B cell (primary cell): Measurements from ENCODE around the gene LPO. TPM values are rescaled to one million over a fixed set of nuclear protein-coding genes. Genes with fewer than 3 reads are reported as not detected.

ENCODE experiments used
- ATAC-seq: fragments of 200-7000 bp; cut with Tn5 transposase; one replicate; pipeline ENCODE4 v1.10.0; 2021; ENCODE audit warnings: low read depth, mild to moderate bottlenecking, moderate number of reproducible peaks, moderate library complexity
- CTCF ChIA-PET: fragments of 350-600 bp; sonication (Branson Sonifier 250); formaldehyde crosslinking; loops from one replicate; lab custom pipeline; 2021; ENCODE audit warnings: antibody characterized with exemption, inconsistent platforms; lab: Charles Lee
- POLR2A ChIA-PET: fragments of 350-600 bp; sonication (Branson Sonifier 250); formaldehyde crosslinking; loops from one replicate; lab custom pipeline; 2021; ENCODE audit warnings: antibody characterized with exemption; lab: Charles Lee
- DNase-seq: peaks from one replicate; pipeline ENCODE4 v3.0.0; 2013
- H2AFZ ChIP-seq: 2 replicates; pipeline ENCODE4 v1.6.1; 2012; ENCODE audit warnings: mild to moderate bottlenecking, low read depth, low read length; ENCODE audit not compliant: insufficient read depth, poor library complexity, severe bottlenecking
- H3K27ac ChIP-seq, 2 donors: 1 replicate in 1 of 2; 2 replicates in 1 of 2; pipeline ENCODE4 v1.5.1; 2012 to 2013; ENCODE audit warnings: low read length in 2 of 2, mild to moderate bottlenecking in 2 of 2, moderate library complexity in 1 of 2
- H3K27me3 ChIP-seq, 4 experiments: fragments of 200-600 bp in 1 of 4; sonication (generic) in 1 of 4; replicated peaks in 1 of 4; 1 replicate in 2 of 4; 2 replicates in 2 of 4; pipeline versions ENCODE4 v1.6.1 to v1.7.0; 2013 to 2016; ENCODE audit warnings: low read length in 3 of 4, mild to moderate bottlenecking in 2 of 4, mixed read lengths in 1 of 4, moderate library complexity in 1 of 4; ENCODE audit not compliant: insufficient read depth in 4 of 4, control insufficient read depth in 3 of 4; ENCODE audit errors: control extremely low read depth in 1 of 4
- H3K36me3 ChIP-seq, 2 experiments: replicated peaks in 1 of 2; 1 replicate in 1 of 2; 2 replicates in 1 of 2; pipeline versions ENCODE4 v1.6.1 to v1.7.1; 2013; ENCODE audit warnings: low read length in 1 of 2; ENCODE audit not compliant: insufficient read depth in 2 of 2, control insufficient read depth in 1 of 2; ENCODE audit errors: control extremely low read depth in 1 of 2, extremely low read depth in 1 of 2
- H3K4me1 ChIP-seq, 2 donors: fragments of 200-600 bp in 1 of 2; sonication (generic) in 1 of 2; 1 replicate in 1 of 2; 2 replicates in 1 of 2; pipeline versions ENCODE4 v1.5.1 to v1.6.1; 2013 to 2017; ENCODE audit warnings: low read length in 2 of 2; ENCODE audit not compliant: control insufficient read depth in 2 of 2, insufficient read depth in 2 of 2
- H3K4me2 ChIP-seq: replicated peaks from 2 replicates; pipeline ENCODE3; 2012; ENCODE audit warnings: mild to moderate bottlenecking, low read depth, low read length; ENCODE audit not compliant: poor library complexity, severe bottlenecking
- H3K4me3 ChIP-seq, 5 experiments: fragments of 200-600 bp in 1 of 5; sonication (generic) in 1 of 5; 1 replicate in 3 of 5; 2 replicates in 2 of 5; pipeline versions ENCODE4 v1.5.1 to v1.7.0; 2011 to 2016; ENCODE audit warnings: low read length in 4 of 5, mild to moderate bottlenecking in 4 of 5, low read depth in 2 of 5, control low read depth in 1 of 5, moderate library complexity in 1 of 5; ENCODE audit not compliant: insufficient read depth in 1 of 5; ENCODE audit errors: control extremely low read depth in 1 of 5, extremely low read depth in 1 of 5
- H3K79me2 ChIP-seq: fragments of 200-600 bp; sonication (generic); one replicate; pipeline ENCODE4 v1.6.0; 2016; ENCODE audit warnings: low read length; ENCODE audit not compliant: control insufficient read depth, insufficient read depth
- H3K9ac ChIP-seq: fragments of 200-600 bp; sonication (generic); 2 replicates; pipeline ENCODE4 v1.6.1; 2017; ENCODE audit warnings: mild to moderate bottlenecking, low read length, moderate library complexity
- H3K9me3 ChIP-seq, 3 donors: one replicate each; pipeline versions ENCODE4 v1.6.1 to v1.7.1; 2013; ENCODE audit warnings: low read length in 2 of 3; ENCODE audit not compliant: control insufficient read depth in 2 of 3, insufficient read depth in 1 of 3; ENCODE audit errors: control extremely low read depth in 1 of 3
- H4K20me1 ChIP-seq: 2 replicates; pipeline ENCODE4 v1.6.0; 2012; ENCODE audit warnings: mild to moderate bottlenecking, low read length; ENCODE audit not compliant: insufficient read depth, control insufficient read depth, poor library complexity, severe bottlenecking
- H3K27ac Mint-ChIP-seq: one replicate; pipeline ENCODE4 v1.8.0; 2021; ENCODE audit warnings: mixed read lengths
- H3K27me3 Mint-ChIP-seq: one replicate; pipeline ENCODE4 v1.8.0; 2021; ENCODE audit warnings: mixed read lengths
- H3K4me1 Mint-ChIP-seq: one replicate; pipeline ENCODE4 v1.8.0; 2021; ENCODE audit warnings: mixed read lengths
- H3K4me3 Mint-ChIP-seq: one replicate; pipeline ENCODE4 v1.8.0; 2021; ENCODE audit warnings: mixed read lengths
- H3K9me3 Mint-ChIP-seq: one replicate; pipeline ENCODE4 v1.8.0; 2022; ENCODE audit warnings: mixed read lengths; ENCODE audit not compliant: insufficient read depth
- CTCF ChIP-seq: fragments of 200-600 bp; IDR thresholded peaks from one replicate; pipeline ENCODE4 v1.8.0; 2022; ENCODE audit warnings: antibody characterized with exemption, mild to moderate bottlenecking
- EZH2 ChIP-seq: IDR thresholded peaks from 2 replicates; pipeline ENCODE4 v1.6.1; 2012; ENCODE audit warnings: borderline replicate concordance, low read depth, mild to moderate bottlenecking, moderate library complexity, low read length; ENCODE audit not compliant: insufficient read depth, poor library complexity, severe bottlenecking
- WGBS: methylation state at CpG from one replicate; pipeline ENCODE4 v1.1.5; 2013; ENCODE audit warnings: missing lambda C conversion rate; ENCODE audit not compliant: insufficient coverage; 5-methylcytosine and 5-hydroxymethylcytosine counted together
- intact Hi-C: fragments of 100-400 bp; cut with micrococcal nuclease; formaldehyde crosslinking; loops from one replicate; pipeline ENCODE4 v1.10.0; 2022
- polyA plus RNA-seq: library from polyadenylated mRNA; depleted of rRNA; stranded (reverse); fragments of >200 nt; gene quantifications from 2 replicates; pipeline ENCODE4 v1.2.3, GENCODE V29; 2012
- total RNA-seq, 2 donors: library from RNA; stranded (reverse); fragments of 120-200 nt in 1 of 2; gene quantifications; 1 replicate in 1 of 2; 2 replicates in 1 of 2; pipeline versions ENCODE4 v1.2.3 to v1.2.4, GENCODE V29; 2013 to 2022

LPO gene
- total and polyA plus RNA-seq, 2 donors (not counting 1 experiment from before 2014, with no cell fraction given), result not detected

- no peak overlapping the region for H2AFZ ChIP-seq
- no peaks in the 10 kb centered on the region for H3K9me3 ChIP-seq
- CTCF ChIA-PET, result interaction anchor here (0.9 to 17.9 kb wide), 10 partner anchors 11 to 173 kb away, joined by 3 to 587 read pairs (median 68); partner anchors contain the start of genes HSF5, RNF43, SUPT4H1 and TSPOAP1
- peaks cover 11 to 12% of the 10 kb centered on the region in 2 donors for H3K4me1 ChIP-seq
- Mint-ChIP-seq H3K27me3 (no peaks in the 10 kb centered on the region), H3K4me1 (peaks cover 14% of the 10 kb centered on the region), H3K9me3 (no peaks in the 10 kb centered on the region), H3K27ac (no peak overlapping the region), H3K4me3 (no peak overlapping the region)
- POLR2A ChIA-PET, result interaction anchor here (5.5 kb wide), 1 partner anchor 12 kb away, joined by 44 read pairs; the partner anchor contains the start of gene TSPOAP1
- H4K20me1 ChIP-seq, result no peaks in the 10 kb centered on the region
- ATAC-seq, result no peak
- H3K36me3 ChIP-seq, result no peaks in the 10 kb centered on the region
- 96% methylated on average over 6 of the region's 6 CpGs for WGBS
- no peak for DNase-seq
- peaks cover 19% of the 10 kb centered on the region for H3K79me2 ChIP-seq
- H3K4me3 ChIP-seq, result no peak overlapping the region
- no peak overlapping the region for H3K4me2 ChIP-seq
- no peak overlapping the region for H3K27ac ChIP-seq
- H3K9ac ChIP-seq, result no peak overlapping the region
- TF ChIP-seq CTCF, result no peak
- TF ChIP-seq EZH2, result no peak
- no peaks in the 10 kb centered on the region for H3K27me3 ChIP-seq
- intact Hi-C loops, result no loop called here
Observed at GRCh38 chr17:58315281-58315711, 76.9 kb downstream of the LPO start.

GRCh38 chr17:58315750-58316149, 77.4 kb downstream of the LPO start:
- Mint-ChIP-seq H3K4me1 (peaks cover 14% of the 10 kb centered on the region), H3K27ac (no peak overlapping the region), H3K9me3 (no peaks in the 10 kb centered on the region), H3K4me3 (no peak overlapping the region), H3K27me3 (no peaks in the 10 kb centered on the region)
- no peak overlapping the region for H3K9ac ChIP-seq
- peaks cover 19% of the 10 kb centered on the region for H3K79me2 ChIP-seq
- POLR2A ChIA-PET, result interaction anchor here (5.5 kb wide), 1 partner anchor 11 kb away, joined by 44 read pairs; the partner anchor contains the start of gene TSPOAP1
- CTCF ChIA-PET, result interaction anchor here (1.2 to 17.9 kb wide), 13 partner anchors 11 to 172 kb away, joined by 4 to 587 read pairs (median 59); partner anchors contain the start of genes HSF5, RNF43, SUPT4H1 and TSPOAP1
- TF ChIP-seq EZH2 (no peak), CTCF (no peak)
- peaks cover 11 to 12% of the 10 kb centered on the region in 2 donors for H3K4me1 ChIP-seq
- H3K36me3 ChIP-seq, result no peaks in the 10 kb centered on the region
- no peak overlapping the region for H3K27ac ChIP-seq
- H3K27me3 ChIP-seq, result no peaks in the 10 kb centered on the region
- no peaks in the 10 kb centered on the region for H4K20me1 ChIP-seq
- ATAC-seq (no peak), DNase-seq (no peak)
- no peaks in the 10 kb centered on the region for H3K9me3 ChIP-seq
- no peak overlapping the region for H2AFZ ChIP-seq
- WGBS, result no CpG with 5 or more reads among the region's 4 CpGs
- H3K4me2 ChIP-seq, result no peak overlapping the region
- no peak overlapping the region for H3K4me3 ChIP-seq
- intact Hi-C loops, result no loop called here
